Thymus (tissue), 11 donors: ENCODE results near the gene MAP4K5. TPM values are rescaled to one million over a fixed set of nuclear protein-coding genes. Genes with fewer than 3 reads are reported as not detected.
"Not testable (repeated sequence)": the region's sequence is repeated elsewhere in the genome, so short reads cannot be mapped to it uniquely, and the experiment has no call there.

Experiments used
- DNase-seq, 9 donors: peaks; one replicate each; pipeline ENCODE4 v3.0.0-alpha.2; 2013; ENCODE audit warnings: low spot score in 9 of 9, low read depth in 6 of 9, missing footprints in 1 of 9
- H3K27ac ChIP-seq, 2 donors: one replicate each; pipeline ENCODE4 v1.5.1; 2013; ENCODE audit warnings: control low read depth in 1 of 2, low read depth in 1 of 2, low read length in 1 of 2, mild to moderate bottlenecking in 1 of 2, moderate library complexity in 1 of 2
- H3K27me3 ChIP-seq, 2 donors: one replicate each; pipeline ENCODE4 v1.5.1; 2013; ENCODE audit warnings: low read length in 1 of 2; ENCODE audit not compliant: control insufficient read depth in 2 of 2, insufficient read depth in 1 of 2
- H3K36me3 ChIP-seq, 2 donors: one replicate each; pipeline ENCODE4 v1.5.1; 2013; ENCODE audit warnings: low read length in 1 of 2, mild to moderate bottlenecking in 1 of 2, moderate library complexity in 1 of 2; ENCODE audit not compliant: control insufficient read depth in 2 of 2, insufficient read depth in 2 of 2
- H3K4me1 ChIP-seq, 2 donors: one replicate each; pipeline ENCODE4 v1.5.1; 2013; ENCODE audit warnings: low read length in 2 of 2; ENCODE audit not compliant: control insufficient read depth in 2 of 2, insufficient read depth in 2 of 2
- H3K4me3 ChIP-seq, 2 donors: one replicate each; pipeline ENCODE4 v1.5.1; 2013; ENCODE audit warnings: low read length in 2 of 2, control low read depth in 1 of 2, mild to moderate bottlenecking in 1 of 2
- H3K9me3 ChIP-seq, 2 donors: one replicate each; pipeline ENCODE4 v1.5.1; 2013; ENCODE audit warnings: low read length in 1 of 2, mild to moderate bottlenecking in 1 of 2; ENCODE audit not compliant: control insufficient read depth in 2 of 2, insufficient read depth in 1 of 2
- WGBS: extraction: QIAGEN DNeasy Blood & Tissue Kit; methylation state at CpG from one replicate; pipeline ENCODE4 v1.1.7; 2013; 5-methylcytosine and 5-hydroxymethylcytosine counted together
- polyA plus RNA-seq: library from polyadenylated mRNA; stranded (reverse); fragments of 200-250 nt; gene quantifications from one replicate; pipeline ENCODE4 v1.2.3, GENCODE V29; 2013
- total RNA-seq: library from RNA; stranded (reverse); fragments of 120-200 nt; gene quantifications from one replicate; pipeline ENCODE4 v1.2.4, GENCODE V29; 2013
- donor health status: healthy.

Gene MAP4K5
- total and polyA plus RNA-seq, 2 donors: 20.8 to 22.9 TPM

DNA sequence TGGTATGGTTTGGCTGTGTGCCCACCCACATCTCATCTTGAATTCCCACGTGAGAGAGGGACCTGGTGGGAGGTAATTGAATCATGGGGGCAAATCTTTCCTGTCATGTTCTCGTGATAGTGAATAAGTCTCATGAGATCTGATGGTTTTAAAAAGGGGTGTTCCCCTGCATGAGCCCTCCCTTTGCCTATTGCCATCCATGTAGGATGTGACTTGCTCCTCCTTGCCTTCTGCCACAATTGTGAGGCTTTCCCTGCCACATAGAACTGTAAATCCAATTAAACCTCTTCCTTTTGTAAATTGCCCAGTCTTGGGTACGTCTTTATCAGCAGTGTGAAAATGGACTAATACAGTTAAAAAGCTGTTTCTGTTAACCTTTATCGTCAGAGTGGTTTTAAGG is 5.7 kb upstream of the MAP4K5 start:
- WGBS: 69% methylated on average over 4 of the region's 4 CpGs

DNA sequence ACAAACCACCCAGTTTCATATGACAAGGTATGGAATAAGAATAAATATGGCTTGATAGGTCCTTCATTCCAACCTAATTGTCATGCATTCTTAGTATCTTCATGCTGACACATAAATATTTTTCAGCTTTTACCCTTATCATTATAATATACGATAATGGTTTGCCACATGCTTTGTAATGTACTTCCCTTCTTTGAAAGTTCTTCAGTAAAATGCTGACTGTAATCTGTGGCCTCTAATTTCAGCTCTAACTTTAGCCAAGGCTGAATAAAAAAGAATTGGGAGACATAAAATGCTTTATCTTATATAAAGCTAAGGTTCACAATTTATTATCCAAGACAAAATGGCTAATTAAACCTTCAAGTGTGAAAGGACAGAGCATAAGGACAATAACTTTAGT is 2.6 kb upstream of the MAP4K5 start:
- H3K36me3 ChIP-seq: no peaks in the 10 kb centered on the region
- WGBS: 53% methylated on average over 1 of the region's 1 CpG
- peaks cover 0 to 4% of the 10 kb centered on the region in 2 donors for H3K9me3 ChIP-seq
- H3K4me3 ChIP-seq: no peak overlapping the region
- no peak overlapping the region for H3K27ac ChIP-seq
- H3K4me1 ChIP-seq: peaks cover 4 to 8% of the 10 kb centered on the region in 2 donors
- DNase-seq: no peak
- H3K27me3 ChIP-seq: no peaks in the 10 kb centered on the region

More for the DNA sequence above, 5.7 kb upstream of the MAP4K5 start:
- not testable (repeated sequence) for H3K36me3 ChIP-seq, H3K9me3 ChIP-seq, H3K4me3 ChIP-seq, H3K27ac ChIP-seq, H3K4me1 ChIP-seq, H3K27me3 ChIP-seq, DNase-seq

DNA sequence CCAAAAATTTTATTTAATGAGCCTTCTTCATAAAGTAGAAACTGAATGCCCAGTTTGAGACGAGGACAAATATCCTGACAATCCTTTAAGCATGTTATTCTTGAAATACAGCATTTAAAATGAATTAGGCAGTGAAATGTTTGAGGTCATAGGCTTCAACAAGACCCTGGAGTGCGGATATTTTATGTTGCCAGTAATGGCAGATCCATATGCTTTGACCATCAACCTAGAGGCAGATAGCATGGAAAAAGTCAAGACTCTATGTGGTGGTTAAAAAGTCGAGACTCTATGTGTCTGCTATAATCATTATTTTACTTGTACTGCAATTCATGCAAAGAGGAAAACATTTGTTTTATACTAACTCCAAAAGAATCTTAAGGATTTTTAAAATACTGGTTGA is 2.0 kb upstream of the MAP4K5 start:
- 97% methylated on average over 3 of the region's 3 CpGs for WGBS
- H3K4me1 ChIP-seq: peaks cover 4 to 13% of the 10 kb centered on the region in 2 donors
- no peak overlapping the region for H3K4me3 ChIP-seq
- H3K36me3 ChIP-seq: no peaks in the 10 kb centered on the region
- H3K27ac ChIP-seq: no peak overlapping the region
- no peaks in the 10 kb centered on the region for H3K27me3 ChIP-seq
- peaks cover 0 to 4% of the 10 kb centered on the region in 2 donors for H3K9me3 ChIP-seq
- DNase-seq: no peak

DNA sequence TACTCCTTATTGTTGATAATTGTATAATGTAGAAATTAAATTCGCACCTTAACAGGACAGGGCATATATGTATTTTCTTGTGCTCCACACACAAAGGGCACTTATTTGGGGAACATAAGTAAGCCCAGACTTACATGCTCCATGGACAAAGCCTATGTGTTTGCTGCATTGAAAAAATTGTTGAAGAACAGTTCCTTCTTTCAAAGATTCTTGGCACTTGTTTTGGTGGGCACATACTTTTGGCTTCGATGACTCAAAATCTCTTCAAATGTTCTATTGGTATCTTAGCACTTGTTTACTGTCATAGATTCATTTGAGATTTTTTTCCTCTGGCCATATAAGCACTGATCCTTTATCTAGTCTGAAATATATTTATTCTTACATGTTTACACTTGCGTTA is 1.4 kb upstream of the MAP4K5 start:
- Histone ChIP-seq H3K9me3 (peaks cover 0 to 4% of the 10 kb centered on the region in 2 donors), H3K36me3 (no peaks in the 10 kb centered on the region), H3K4me1 (peaks cover 4 to 13% of the 10 kb centered on the region in 2 donors), H3K27me3 (no peaks in the 10 kb centered on the region), H3K4me3 (no peak overlapping the region), H3K27ac (no peak overlapping the region)
- WGBS: 96% methylated on average over 3 of the region's 3 CpGs
- no peak for DNase-seq

DNA sequence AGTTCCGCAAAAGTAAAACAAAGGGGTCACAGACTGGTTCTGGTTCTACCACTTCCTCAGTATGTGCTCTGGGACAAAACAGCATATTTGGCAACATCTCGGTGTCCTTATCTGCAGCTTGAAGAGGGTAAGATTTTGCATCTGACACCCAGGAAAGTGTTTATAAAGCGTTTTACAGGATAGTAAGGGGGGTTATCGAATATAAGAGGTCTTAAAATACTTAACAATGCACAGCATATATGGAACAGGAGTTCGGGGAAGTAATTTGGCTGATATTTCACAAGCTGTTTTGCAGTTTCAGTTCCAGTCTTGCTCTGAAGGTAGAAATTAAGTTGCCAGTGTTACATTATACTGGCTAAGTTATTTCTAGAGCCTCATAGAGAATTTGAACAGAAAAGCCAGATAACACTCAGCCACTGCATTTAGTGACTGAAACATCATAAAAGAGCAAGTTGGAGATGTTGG is 904 bp upstream of the MAP4K5 start:
- peak overlapping the region; percentile 77 to 83 for H3K4me3 ChIP-seq
- no peaks in the 10 kb centered on the region for H3K36me3 ChIP-seq
- DNase-seq: no peak
- H3K27ac ChIP-seq: no peak overlapping the region
- no peaks in the 10 kb centered on the region for H3K27me3 ChIP-seq
- peaks cover 4 to 13% of the 10 kb centered on the region in 2 donors for H3K4me1 ChIP-seq
- peaks cover 0 to 4% of the 10 kb centered on the region in 2 donors for H3K9me3 ChIP-seq
- 23% methylated on average over 5 of the region's 5 CpGs for WGBS

DNA sequence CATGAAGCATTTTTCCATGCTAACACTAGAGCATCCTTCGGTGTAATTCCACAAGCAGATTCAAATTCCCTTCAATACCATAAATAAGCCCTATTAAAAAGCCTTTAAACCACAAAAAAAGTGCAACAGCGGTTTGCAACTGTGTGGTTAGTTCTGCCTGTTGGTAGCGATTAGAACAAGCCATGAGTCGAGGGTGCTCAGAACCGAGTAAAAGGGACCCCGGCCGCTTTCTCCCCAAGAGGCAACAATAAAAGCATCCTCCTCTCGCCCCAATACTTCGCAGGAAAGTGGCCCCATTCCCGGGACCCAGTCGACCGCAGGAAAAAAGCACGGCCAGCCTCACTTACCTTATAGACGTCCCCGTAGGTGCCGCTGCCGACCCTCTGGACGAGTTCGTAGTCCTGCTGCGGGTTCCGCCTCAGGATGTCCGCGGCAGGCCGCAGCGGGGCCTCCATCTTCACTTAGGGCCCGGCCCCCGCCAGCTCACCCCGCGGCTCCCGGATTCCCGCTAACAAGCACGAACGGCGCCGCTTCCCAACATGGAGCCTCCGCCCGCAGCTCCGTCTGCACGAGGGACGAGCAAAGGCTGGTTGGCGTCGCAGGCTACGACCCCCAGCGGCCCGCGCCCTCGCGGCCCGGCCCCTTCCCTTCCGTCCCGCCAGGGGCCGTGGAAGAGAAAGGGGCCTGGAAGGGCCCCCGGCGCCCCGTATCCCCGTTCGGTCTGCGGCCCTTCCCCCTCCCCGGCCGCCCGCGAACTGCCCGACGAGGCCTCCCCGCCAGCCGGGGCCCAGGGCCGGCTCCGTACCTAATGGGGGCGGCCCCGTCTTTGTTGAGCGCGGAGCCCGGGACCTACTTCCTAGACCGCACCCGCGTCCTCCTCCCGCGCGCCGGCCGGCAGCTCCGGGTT is 521 bp downstream of the MAP4K5 start:
- under 1% methylated on average over 82 of the region's 82 CpGs for WGBS
- Histone ChIP-seq H3K4me3 (peak overlapping the region; percentile 77 to 83), H3K9me3 (peaks cover 0 to 4% of the 10 kb centered on the region in 2 donors), H3K27ac (peak overlapping the region; percentile 67 to 86), H3K36me3 (no peaks in the 10 kb centered on the region), H3K27me3 (no peaks in the 10 kb centered on the region), H3K4me1 (peaks cover 4 to 13% of the 10 kb centered on the region in 2 donors)
- peak in 4 of 9 donors; percentile 13 to 38 (median 32) for DNase-seq

DNA sequence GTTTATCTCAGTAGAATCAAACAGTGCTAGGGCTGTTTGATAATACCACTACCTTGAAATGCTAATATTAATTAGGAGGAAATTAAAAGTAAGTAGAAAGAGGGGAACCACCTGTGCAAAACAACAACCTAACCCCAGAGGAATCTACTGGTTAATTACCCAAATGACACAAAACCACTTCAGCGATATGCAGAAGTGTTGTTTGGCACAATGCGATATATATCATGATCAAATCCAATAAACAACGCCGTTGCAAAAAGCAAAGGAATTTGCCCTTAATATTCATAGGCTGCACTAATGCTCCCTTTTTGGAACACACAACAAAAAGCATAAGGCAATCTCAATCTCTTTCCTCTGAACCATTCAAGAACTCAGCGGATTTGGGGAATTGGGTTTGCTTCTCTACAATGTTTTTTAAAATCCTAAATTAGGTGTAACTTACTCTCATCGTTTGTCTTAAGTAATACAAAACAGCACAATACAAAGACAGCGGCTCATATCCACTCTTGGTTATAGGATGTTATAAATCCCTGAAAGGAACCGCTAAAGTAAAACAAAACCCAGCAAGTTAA is 1.5 kb downstream of the MAP4K5 start:
- no peaks in the 10 kb centered on the region for H3K36me3 ChIP-seq
- DNase-seq: peak in 1 of 9 donors; percentile 11
- no peak overlapping the region for H3K27ac ChIP-seq
- no peaks in the 10 kb centered on the region for H3K27me3 ChIP-seq
- H3K9me3 ChIP-seq: peaks cover 0 to 4% of the 10 kb centered on the region in 2 donors
- peaks cover 4 to 13% of the 10 kb centered on the region in 2 donors for H3K4me1 ChIP-seq
- H3K4me3 ChIP-seq: peak overlapping the region; percentile 77 to 83
- WGBS: 81% methylated on average over 8 of the region's 8 CpGs

DNA sequence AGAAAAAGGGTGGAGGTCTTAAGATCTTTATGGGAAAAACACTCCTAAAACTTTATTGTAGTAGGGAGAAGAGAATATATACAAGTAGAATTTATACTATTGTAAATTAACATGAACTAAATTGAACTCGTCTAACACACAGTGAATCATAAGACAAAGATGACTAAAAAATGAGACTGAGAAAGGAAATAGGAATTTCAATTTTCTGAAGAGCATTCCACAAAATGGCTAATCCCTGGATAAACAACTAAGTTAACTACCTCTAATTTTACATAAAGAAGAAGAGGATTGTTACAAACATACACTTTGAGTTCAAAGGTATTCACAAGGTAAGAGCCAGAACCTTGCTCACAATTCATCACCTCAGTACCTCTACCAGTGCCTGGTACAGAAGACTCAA is 2.0 kb downstream of the MAP4K5 start:
- no peak for DNase-seq
- H3K27me3 ChIP-seq: no peaks in the 10 kb centered on the region
- H3K9me3 ChIP-seq: peaks cover 0 to 4% of the 10 kb centered on the region in 2 donors
- H3K4me1 ChIP-seq: peaks cover 4 to 15% of the 10 kb centered on the region in 2 donors
- WGBS: 96% methylated on average over 1 of the region's 1 CpG
- no peak overlapping the region for H3K27ac ChIP-seq
- no peak overlapping the region for H3K4me3 ChIP-seq
- H3K36me3 ChIP-seq: no peaks in the 10 kb centered on the region
